Left lobe of liver (tissue), 2 donors: ENCODE data around the gene LZTS3. TPM values are rescaled to one million over a fixed set of nuclear protein-coding genes. Genes with fewer than 3 reads are reported as not detected.

ENCODE experiments used
- ATAC-seq: fragments of 200-7000 bp; cut with Tn5 transposase; one replicate; pipeline ENCODE4 v1.9.1; 2020; ENCODE audit warnings: mild to moderate bottlenecking, moderate library complexity
- DNase-seq: peaks from one replicate; pipeline ENCODE4 v3.0.0-alpha.2; 2020; ENCODE audit warnings: low spot score
- total RNA-seq: library from RNA; stranded (reverse); gene quantifications from one replicate; pipeline ENCODE4 v1.2.1, GENCODE V29; 2021
- donor health status: DM: no; HTN: no; CAD: no; lungs with moderate emphysema.
- donor health status: DM: no; HTN: yes; CAD: no.

LZTS3 gene
- total RNA-seq, 1 donor from 2014 or later: 5.7 TPM

GRCh38 chr20:3116341-3116740 is 57.0 kb downstream of the LZTS3 start:
- DNase-seq (no peak), ATAC-seq (no peak)

GRCh38 chr20:3115190-3116107 is 57.9 kb downstream of the LZTS3 start:
- ATAC-seq (peak; percentile 71), DNase-seq (no peak)

Other genes starting within 250 kb of the LZTS3 start
- 1.6 TPM for gene GNRH2, start 129.9 kb downstream of the LZTS3 start, total RNA-seq
- gene MRPS26, start 127.5 kb downstream of the LZTS3 start, total RNA-seq: 48.3 TPM
- 8.4 TPM for gene OXT, start 101.9 kb downstream of the LZTS3 start, total RNA-seq
- not detected for gene AVP, start 88.8 kb downstream of the LZTS3 start, total RNA-seq
- gene FASTKD5, start 13.7 kb downstream of the LZTS3 start, total RNA-seq: 9.3 TPM
- gene UBOX5, start 13.7 kb downstream of the LZTS3 start, total RNA-seq: 2.7 TPM
- 71.0 TPM for gene DDRGK1, start 31.1 kb upstream of the LZTS3 start, total RNA-seq
- gene ITPA, start 35.9 kb upstream of the LZTS3 start, total RNA-seq: 25.3 TPM
- 0.18 TPM for gene SLC4A11, start 65.6 kb upstream of the LZTS3 start, total RNA-seq
- gene DNAAF9, start 234.1 kb upstream of the LZTS3 start, total RNA-seq: 2.9 TPM